ENCODE results near the gene WFDC1. TPM values are rescaled to one million over a fixed set of nuclear protein-coding genes. Genes with fewer than 3 reads are reported as not detected.
A peak's percentile ranks its signal among the peaks of the same experiment; 100 is the strongest.

WFDC1 gene
- total and polyA plus RNA-seq, 10 of the 15 experiments (the other 5 are each of a cell fraction or from before 2014, with no cell fraction given), result not detected

GRCh38 chr16:84367750-84368307, 73.2 kb downstream of the WFDC1 start:
- Histone ChIP-seq H3K4me3 (no peak overlapping the region), H3K9ac (ENCODE audit: control insufficient read depth, insufficient read depth, low read length) (no peak overlapping the region), H3K36me3 (ENCODE audit: control insufficient read depth in 2 of 2, insufficient read depth in 2 of 2, low read length in 1 of 2) (no peaks in the 10 kb centered on the region), H3K4me1 (ENCODE audit: control insufficient read depth, insufficient read depth, low read length) (no peaks in the 10 kb centered on the region), H3K9me3 (replicated peaks; ENCODE audit: control insufficient read depth, insufficient read depth, low read length) (no peaks in the 10 kb centered on the region), H3K27ac (ENCODE audit: control insufficient read depth, insufficient read depth) (no peak overlapping the region), H3K27me3 (replicated peaks in 1 of 2; ENCODE audit: control insufficient read depth in 2 of 2, insufficient read depth in 2 of 2, low read length in 1 of 2) (peaks cover 0 to 12% of the 10 kb centered on the region in 2 experiments; a peak in 3 of 4 replicates), H3K4me2 (ENCODE audit: control insufficient read depth, insufficient read depth) (no peak overlapping the region), H4K20me1 (ENCODE audit: control insufficient read depth, insufficient read depth) (no peaks in the 10 kb centered on the region), H2AFZ (ENCODE audit: control insufficient read depth, low read depth, low read length) (no peak overlapping the region), H3K79me2 (ENCODE audit: control insufficient read depth, insufficient read depth, low read length) (no peaks in the 10 kb centered on the region)
- intact Hi-C loops (cut with micrococcal nuclease; ENCODE audit: unreplicated experiment), result no loop called here
- SMC1A ChIA-PET (ENCODE audit: uncharacterized antibody, unreplicated experiment), result no interaction called here
- POLR2A ChIA-PET, result no interaction called here
- FAIRE-seq (no peak), DNase-seq (ENCODE audit: low read depth, low spot score) (no peak), ATAC-seq (no peak)
- no peak for TF ChIP-seq CEBPB (IDR thresholded peaks at IDR 0.05; ENCODE audit: borderline replicate concordance in 1 of 2, low read depth in 2 of 2, low read length in 2 of 2)
- peak; percentile 38 for TF ChIP-seq USF1 (IDR thresholded peaks at IDR 0.05; ENCODE audit: borderline replicate concordance, extremely low read length, insufficient read depth, low read depth, low read length)
- in situ Hi-C loops (cut with MboI), result no loop called here
- WGBS (ENCODE audit: insufficient coverage, insufficient replicate concordance, low lambda C conversion rate, missing lambda C conversion rate), result 25% methylated on average over 27 of the region's 27 CpGs
- RAD21 ChIA-PET (ENCODE audit: unreplicated experiment), result no interaction called here
- BruUV-seq (replicated peaks), result no TSS peak
- CTCF ChIA-PET, result no interaction called here

- DNase-seq (ENCODE audit: low read depth, low spot score) (no peak), FAIRE-seq (no peak), ATAC-seq (no peak)
- no peaks in the 10 kb centered on the region for H4K20me1 ChIP-seq (ENCODE audit: control insufficient read depth, insufficient read depth)
- in situ Hi-C loops (cut with MboI), result no loop called here
- peaks cover 0 to 12% of the 10 kb centered on the region in 2 experiments; a peak in 3 of 4 replicates for H3K27me3 ChIP-seq (replicated peaks in 1 of 2; ENCODE audit: control insufficient read depth in 2 of 2, insufficient read depth in 2 of 2, low read length in 1 of 2)
- intact Hi-C loops (cut with micrococcal nuclease; ENCODE audit: unreplicated experiment), result no loop called here
- whole genome bisulfite sequencing (ENCODE audit: insufficient coverage, insufficient replicate concordance, low lambda C conversion rate, missing lambda C conversion rate), result 24% methylated on average over 55 of the region's 66 CpGs
- no peaks in the 10 kb centered on the region for H3K9me3 ChIP-seq (replicated peaks; ENCODE audit: control insufficient read depth, insufficient read depth, low read length)
- H2AFZ ChIP-seq (ENCODE audit: control insufficient read depth, low read depth, low read length), result no peak within 1 kb of the TSS
- H3K79me2 ChIP-seq (ENCODE audit: control insufficient read depth, insufficient read depth, low read length), result no peaks in the 10 kb centered on the region
- no peaks in the 10 kb centered on the region for H3K4me1 ChIP-seq (ENCODE audit: control insufficient read depth, insufficient read depth, low read length)
- SMC1A ChIA-PET (ENCODE audit: uncharacterized antibody, unreplicated experiment), result no interaction called here
- POLR2A ChIA-PET, result no interaction called here
- BruUV-seq (replicated peaks), result no TSS peak
- RAD21 ChIA-PET (ENCODE audit: unreplicated experiment), result interaction anchor here (1.1 kb wide), 1 partner anchor 30 kb away, joined by 3 read pairs; no protein-coding TSS in a partner anchor
- no peaks in the 10 kb centered on the region for H3K36me3 ChIP-seq (ENCODE audit: control insufficient read depth in 2 of 2, insufficient read depth in 2 of 2, low read length in 1 of 2)
- TF ChIP-seq BCL11A (IDR thresholded peaks at IDR 0.05; ENCODE audit: low read depth, low read length) (no peak), SMARCA5 (IDR thresholded peaks at IDR 0.05) (no peak), HDAC6 (IDR thresholded peaks at IDR 0.05; ENCODE audit: unreplicated experiment) (no peak), RFX5 (IDR thresholded peaks at IDR 0.05; ENCODE audit: low read depth, low read length) (no peak), HSF1 (IDR thresholded peaks at IDR 0.05; ENCODE audit: low read depth, low read length) (no peak)
- H3K4me3 ChIP-seq, result no peak within 1 kb of the TSS
- no peak within 1 kb of the TSS for H3K27ac ChIP-seq (ENCODE audit: control insufficient read depth, insufficient read depth)
- H3K9ac ChIP-seq (ENCODE audit: control insufficient read depth, insufficient read depth, low read length), result no peak within 1 kb of the TSS
- CTCF ChIA-PET, result no interaction called here
- no peak within 1 kb of the TSS for H3K4me2 ChIP-seq (ENCODE audit: control insufficient read depth, insufficient read depth)
Observed at GRCh38 chr16:84368308-84368996, 73.8 kb downstream of the WFDC1 start, which contains the start of gene ATP2C2. Gene ATP2C2 (plus strand): TSS chr16:84368538. CDS start chr16:84368616, 78 bp downstream.
